HepG2 (cell line): ENCODE data around the gene COMMD1.

Source experiments
- ISL2 ChIP-seq: sonication (generic); formaldehyde crosslinking; IDR thresholded peaks from 2 replicates; pipeline ENCODE4 v1.5.0; 2020; ENCODE audit warnings: missing genetic modification reagents
- PHF8 ChIP-seq: sonication (generic); formaldehyde crosslinking; IDR thresholded peaks from 2 replicates; pipeline ENCODE4 v1.5.0; 2020; ENCODE audit warnings: missing genetic modification reagents
- POLR2AphosphoS5 ChIP-seq: IDR thresholded peaks from 2 replicates; pipeline ENCODE4 v1.6.1; 2012; ENCODE audit warnings: low read depth, low read length
- ZBTB49 ChIP-seq: sonication (generic); formaldehyde crosslinking; IDR thresholded peaks from 2 replicates; pipeline ENCODE4 v1.4.0; 2020; ENCODE audit warnings: missing genetic modification reagents, borderline replicate concordance

- no peak for TF ChIP-seq PHF8 (CRISPR knock-in tag)
- TF ChIP-seq POLR2AphosphoS5, result no peak
- TF ChIP-seq ZBTB49, result no peak
- no peak for TF ChIP-seq ISL2 (CRISPR knock-in tag)
Measured at GRCh38 chr2:61878761-61879160, 26.7 kb upstream of the COMMD1 start.
